HG03196 (cell line): ENCODE results near the gene DGCR8.
A peak's percentile ranks its signal among the peaks of the same experiment; 100 is the strongest.

ENCODE experiments used
- ATAC-seq: cut with Tn5 transposase; IDR thresholded peaks from one replicate; pipeline ENCODE4 v1.9.1; 2021; ENCODE audit not compliant: unreplicated experiment

The DGCR8 gene

GRCh38 chr22:20108757-20109230 lies 28.8 kb downstream of the DGCR8 start:
- no peak for ATAC-seq

DNA sequence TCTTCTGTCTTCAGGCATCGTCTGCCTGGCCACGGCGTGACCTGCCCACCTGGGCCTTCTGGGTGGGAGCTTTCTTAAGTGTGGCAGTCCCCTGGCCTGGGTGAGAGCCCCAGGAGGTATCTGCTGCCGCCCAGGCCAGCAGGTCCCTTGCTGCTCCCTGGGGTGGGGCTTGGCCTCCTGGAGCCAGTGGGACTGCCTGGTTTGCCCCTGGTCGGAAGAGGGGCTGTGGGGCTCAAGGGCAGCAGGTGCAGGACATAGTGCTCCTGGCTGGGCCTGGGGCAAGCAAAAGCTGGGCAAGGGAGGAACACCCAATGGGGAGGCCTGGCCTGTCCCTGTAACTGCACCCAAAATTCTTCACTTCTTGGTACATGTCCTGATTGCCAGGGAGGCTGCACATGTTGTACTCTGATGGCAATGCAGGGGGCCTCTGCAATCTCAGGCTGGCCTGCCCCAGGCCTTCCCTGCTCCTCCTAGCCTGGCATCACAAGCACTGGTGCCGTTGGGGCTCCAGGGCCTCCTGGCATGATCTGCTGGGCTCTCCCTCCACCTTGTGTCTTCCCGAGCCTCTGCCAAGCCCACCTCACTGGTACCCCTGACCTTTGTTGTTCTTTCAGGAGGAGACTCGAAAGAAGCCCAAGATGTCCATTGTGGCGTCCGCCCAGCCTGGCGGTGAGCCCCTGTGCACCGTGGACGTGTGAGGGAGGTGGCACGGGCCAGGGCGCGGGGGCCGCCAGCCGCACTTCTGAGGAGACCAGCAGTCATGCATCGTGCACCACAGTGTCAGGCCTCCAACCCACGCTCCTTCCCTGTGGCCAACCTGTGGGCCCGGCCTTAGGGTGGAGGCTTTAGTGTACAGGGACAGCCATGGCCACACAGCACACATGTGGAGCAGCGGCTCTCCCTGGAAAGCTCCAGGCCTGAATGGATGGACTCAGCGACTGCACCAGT lies 29.6 kb downstream of the DGCR8 start:
- ATAC-seq = no peak

- no peak for ATAC-seq
Measured at GRCh38 chr22:20110359-20110985, 30.4 kb downstream of the DGCR8 start.

DNA sequence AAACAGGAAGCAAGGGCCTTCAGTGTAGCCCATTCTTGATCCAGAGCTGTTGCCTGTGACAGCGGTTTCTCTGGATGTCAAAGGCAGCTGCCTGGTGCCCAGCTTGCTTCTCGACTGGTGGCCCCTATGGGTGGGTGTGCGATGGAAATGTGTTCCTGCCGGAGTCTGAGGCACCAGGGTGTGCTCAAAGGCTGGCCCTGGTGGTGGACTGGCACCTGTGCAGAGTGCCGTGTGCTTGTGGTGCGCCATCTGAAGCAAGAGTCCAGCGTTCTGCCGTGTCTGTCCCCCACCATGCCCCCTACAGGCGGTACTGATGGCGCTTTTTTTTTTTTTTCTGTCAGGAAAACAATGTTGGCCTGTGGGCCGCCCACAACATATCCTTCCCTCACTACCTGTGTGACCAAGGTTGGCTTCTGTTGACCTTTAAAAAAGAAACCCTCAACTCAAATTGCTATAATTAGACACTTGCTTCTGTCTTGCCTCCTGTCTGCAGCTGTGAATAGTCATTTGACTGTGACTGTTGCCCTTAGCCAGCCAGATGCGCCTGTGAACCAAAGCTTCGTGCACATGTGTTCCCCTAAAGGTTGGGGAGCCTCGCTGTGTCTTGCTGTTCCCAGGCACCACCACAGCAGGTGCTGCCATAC lies 31.1 kb downstream of the DGCR8 start:
- no peak for ATAC-seq

DNA sequence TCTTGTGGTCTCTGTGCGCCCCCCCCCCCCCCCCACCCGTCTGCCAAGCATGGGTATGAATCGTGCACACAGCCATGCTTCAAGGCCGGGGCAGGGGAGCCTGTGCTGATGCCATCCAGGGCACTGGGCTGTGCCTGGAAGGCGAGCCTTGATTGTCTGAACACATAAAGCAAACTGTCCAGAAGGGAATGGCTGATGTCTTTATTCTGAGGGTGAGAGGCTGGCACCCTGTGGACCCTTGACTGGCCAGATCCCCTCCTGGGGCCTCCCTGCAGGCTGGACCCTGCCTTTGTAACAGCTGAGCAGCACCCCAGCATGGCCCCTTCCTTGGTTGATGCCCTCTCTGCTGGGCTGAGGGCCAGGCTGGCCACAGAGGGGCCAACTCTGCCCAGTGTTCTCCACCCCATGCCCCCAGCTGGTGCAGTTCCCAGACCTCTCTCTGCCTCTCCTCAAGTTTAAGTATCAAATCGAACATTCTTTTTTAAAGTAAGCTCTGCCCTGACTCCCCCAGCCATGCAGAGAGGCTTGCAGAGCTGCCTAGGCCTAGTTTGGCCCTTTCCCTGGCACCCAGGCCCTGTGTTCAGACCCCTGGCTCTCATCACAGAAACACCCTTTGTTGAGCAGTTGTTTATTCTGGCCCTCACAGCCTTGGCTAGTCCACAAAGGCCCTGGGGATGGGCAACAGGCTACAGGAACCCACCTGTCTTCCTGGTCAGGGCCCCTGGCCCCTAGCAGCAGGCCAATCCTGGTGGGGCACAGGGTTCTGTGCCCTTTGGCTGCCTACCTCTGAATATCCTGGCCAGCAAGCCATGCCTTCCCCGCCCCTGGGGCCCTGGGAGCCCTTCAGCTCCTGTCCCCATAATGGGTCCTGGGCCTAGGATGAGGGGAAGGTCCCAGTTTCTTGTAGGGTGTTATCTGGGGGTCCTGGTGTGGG lies 31.9 kb downstream of the DGCR8 start:
- no peak for ATAC-seq

GRCh38 chr22:20112623-20113511 lies 32.8 kb downstream of the DGCR8 start:
- no peak for ATAC-seq

GRCh38 chr22:20113551-20114310 lies 33.7 kb downstream of the DGCR8 start:
- ATAC-seq = no peak

- ATAC-seq = no peak
Measured at GRCh38 chr22:20114506-20115475, 34.8 kb downstream of the DGCR8 start.

GRCh38 chr22:20115691-20116375 lies 35.8 kb downstream of the DGCR8 start, which contains the start of gene RANBP1:
Gene RANBP1, plus strand, starts transcription at chr22:20116104. Its CDS starts 81 bp downstream, at chr22:20116185.
- ATAC-seq = no peak

GRCh38 chr22:20116376-20116950 lies 36.4 kb downstream of the DGCR8 start:
- no peak for ATAC-seq

DNA sequence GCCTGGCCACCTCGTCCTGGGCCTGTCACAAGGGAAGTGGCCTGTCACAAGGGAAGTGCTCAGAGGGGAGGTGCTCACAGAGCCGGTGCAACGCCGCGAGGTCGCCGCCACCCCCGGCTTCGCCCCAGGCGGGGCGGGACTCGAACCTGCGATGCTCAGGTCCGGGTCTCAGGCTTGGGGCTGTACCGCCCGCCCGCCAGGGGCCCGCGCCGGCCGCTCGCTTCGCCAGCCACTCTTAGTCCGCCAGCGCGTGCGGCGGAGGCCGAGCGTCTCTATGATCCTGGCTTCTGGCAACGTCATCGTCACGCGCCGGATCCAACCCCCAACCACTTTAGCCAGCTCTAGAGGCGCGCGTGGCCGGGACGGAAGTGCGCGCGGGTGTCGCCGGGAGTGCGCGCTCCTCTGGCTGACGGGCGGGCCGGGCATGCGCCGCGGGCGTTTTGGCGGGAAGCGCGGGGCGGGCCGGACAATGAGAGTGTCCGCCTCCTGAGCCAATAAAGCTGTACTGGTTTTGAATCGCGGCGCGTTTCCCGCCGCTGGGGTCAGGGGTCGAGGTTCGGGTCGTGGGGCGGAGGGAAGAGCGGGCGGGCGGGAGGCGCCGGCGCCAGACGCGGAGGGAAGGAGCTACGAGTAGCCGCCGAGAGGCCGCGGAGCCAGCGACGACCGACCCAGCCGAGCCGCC lies 37.1 kb downstream of the DGCR8 start, which contains the start of gene TRMT2A:
TRMT2A (minus strand) TSS at position 276 of the 682 bp plus-strand sequence. CDS start 320 bp downstream, outside the sequence.
- ATAC-seq = peak; percentile 69

DNA sequence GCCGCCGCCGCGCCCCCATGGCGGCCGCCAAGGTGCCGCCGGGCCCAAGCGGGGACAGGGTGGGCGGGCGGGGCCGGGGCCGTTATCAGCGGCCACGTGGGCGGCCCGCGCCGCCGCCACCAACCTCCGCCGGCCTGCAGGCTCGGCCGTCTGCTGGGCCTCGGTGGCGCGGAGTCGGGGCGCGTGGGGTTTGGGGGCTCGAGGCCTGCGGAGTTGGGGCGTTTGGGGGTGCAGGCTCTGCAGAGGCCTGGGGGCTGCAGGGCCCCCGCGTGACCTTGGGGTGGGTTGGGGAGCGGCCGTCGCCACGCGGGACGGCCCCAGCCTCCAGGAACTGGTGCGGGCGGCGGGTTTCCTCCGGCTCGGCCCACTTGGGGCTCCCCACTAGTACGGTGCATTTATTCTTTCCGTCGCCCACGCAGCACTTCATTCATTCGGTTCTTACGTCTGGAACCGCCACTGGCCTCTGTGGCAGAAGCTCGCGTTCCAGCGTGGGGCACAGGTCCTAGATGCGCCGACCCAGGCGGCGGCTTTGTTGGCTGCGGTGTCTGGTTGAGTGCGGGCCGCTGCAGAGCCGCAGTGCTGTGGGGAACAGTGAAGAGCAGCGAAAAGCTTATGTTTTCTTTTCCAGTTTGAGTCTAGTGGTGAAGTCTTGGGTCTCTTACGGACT lies 37.7 kb downstream of the DGCR8 start:
- no peak for ATAC-seq

DNA sequence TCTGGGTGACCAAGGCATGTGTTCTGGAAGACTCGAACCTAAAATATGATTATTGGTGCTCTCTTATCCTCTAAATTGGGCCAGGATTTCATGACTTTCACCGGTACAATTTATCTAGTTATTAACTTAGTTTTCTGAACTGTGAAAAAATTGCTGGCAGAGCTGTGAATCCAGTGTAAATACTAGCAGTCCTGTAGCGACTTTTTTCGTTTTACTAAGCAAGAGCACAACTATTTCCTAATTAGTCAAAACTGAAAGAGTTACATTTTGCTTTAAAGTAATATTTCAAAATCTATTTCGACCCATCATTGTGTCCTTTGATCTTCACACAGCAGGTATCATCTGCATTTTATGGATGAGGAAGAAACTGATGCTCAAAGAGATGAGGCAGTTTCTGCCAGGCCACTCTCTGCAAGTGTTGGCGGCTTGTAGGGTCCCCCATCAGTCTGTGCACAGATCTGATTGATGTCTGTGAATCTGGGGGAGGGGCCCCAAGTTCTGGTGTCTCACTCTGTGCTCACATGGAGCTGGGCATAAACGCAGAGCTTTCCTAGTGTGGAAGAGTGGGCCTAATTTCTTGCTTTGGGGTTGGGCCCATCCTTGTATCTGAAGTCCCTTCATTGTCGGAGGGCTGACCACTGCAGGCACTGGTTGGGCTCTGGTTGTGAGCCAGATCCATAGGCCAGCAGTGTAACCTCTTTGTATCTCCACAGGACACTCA lies 38.4 kb downstream of the DGCR8 start:
- no peak for ATAC-seq

- ATAC-seq = no peak
Measured at GRCh38 chr22:20121856-20122415, 41.9 kb downstream of the DGCR8 start.
